ENCODE results near the gene ARFGAP3.
A peak's percentile ranks its signal among the peaks of the same experiment; 100 is the strongest.

Gene ARFGAP3

GRCh38 chr22:42770941-42771647 lies 86.0 kb downstream of the ARFGAP3 start:
- ChIA-PET POLR2A (no interaction called here), CTCF (no interaction called here)
- Histone ChIP-seq H3K4me1 (ENCODE audit: control insufficient read depth, insufficient read depth, low read length) (peaks cover 3% of the 10 kb centered on the region; the same call in 1 of the 2 replicates), H3K4me3 (ENCODE audit: low read depth, low read length) (no peak overlapping the region), H3K9me3 (ENCODE audit: control insufficient read depth, insufficient read depth, low read depth, low read length) (no peaks in the 10 kb centered on the region), H3K36me3 (ENCODE audit: control insufficient read depth in 2 of 2, insufficient read depth in 1 of 2, low read length in 2 of 2) (no peaks in the 10 kb centered on the region), H3K27ac (ENCODE audit: extremely low read depth, low read depth, low read length) (no peak overlapping the region)
- TF ChIP-seq ZSCAN30 (tag by site-specific recombination; IDR thresholded peaks at IDR 0.05) (no peak), ZNF692 (tag by site-specific recombination; IDR thresholded peaks at IDR 0.05) (0 out of 2 replicates have a peak, but pooled peaks have one; percentile 20), ZIC2 (tag by site-specific recombination; IDR thresholded peaks at IDR 0.05) (no peak), ZNF121 (tag by site-specific recombination; IDR thresholded peaks at IDR 0.05) (no peak), INSM2 (tag by site-specific recombination; IDR thresholded peaks at IDR 0.05) (no peak), ZNF701 (tag by site-specific recombination; IDR thresholded peaks at IDR 0.05) (no peak), ZFP69B (tag by site-specific recombination; IDR thresholded peaks at IDR 0.05) (peak; percentile 70), ZNF416 (tag by site-specific recombination; IDR thresholded peaks at IDR 0.05) (no peak), SCRT2 (tag by site-specific recombination; IDR thresholded peaks at IDR 0.05) (peak; percentile 74), ZNF654 (tag by site-specific recombination; IDR thresholded peaks at IDR 0.05; ENCODE audit: low read depth) (no peak), KLF16 (tag by site-specific recombination; IDR thresholded peaks at IDR 0.05) (no peak)

GRCh38 chr22:42770448-42770726 lies 86.7 kb downstream of the ARFGAP3 start:
- H3K4me1 ChIP-seq (ENCODE audit: control insufficient read depth, insufficient read depth, low read length), result peaks cover 3% of the 10 kb centered on the region; the same call in 1 of the 2 replicates
- no peak overlapping the region for H3K27ac ChIP-seq (ENCODE audit: extremely low read depth, low read depth, low read length)
- no peaks in the 10 kb centered on the region for H3K9me3 ChIP-seq (ENCODE audit: control insufficient read depth, insufficient read depth, low read depth, low read length)
- CTCF ChIA-PET, result interaction anchor here (0.6 to 1.0 kb wide), 3 partner anchors 11 to 458 kb away, joined by 3 read pairs; no protein-coding TSS in a partner anchor
- H3K36me3 ChIP-seq (ENCODE audit: control insufficient read depth in 2 of 2, insufficient read depth in 1 of 2, low read length in 2 of 2), result no peaks in the 10 kb centered on the region
- POLR2A ChIA-PET, result no interaction called here
- TF ChIP-seq ZNF23 (tag by site-specific recombination; IDR thresholded peaks at IDR 0.05; ENCODE audit: borderline replicate concordance), result no peak
- no peak for TF ChIP-seq ZNF37A (tag by site-specific recombination; IDR thresholded peaks at IDR 0.05)
- TF ChIP-seq ZNF121 (tag by site-specific recombination; IDR thresholded peaks at IDR 0.05), result peak; percentile 82; the same call in 1 of the 2 replicates
- TF ChIP-seq ZNF777 (tag by site-specific recombination; IDR thresholded peaks at IDR 0.05; ENCODE audit: borderline replicate concordance), result no peak
- TF ChIP-seq KLF16 (tag by site-specific recombination; IDR thresholded peaks at IDR 0.05), result no peak
- TF ChIP-seq ATF2 (tag by site-specific recombination; IDR thresholded peaks at IDR 0.05; ENCODE audit: low read depth), result no peak
- TF ChIP-seq SALL2 (tag by site-specific recombination; IDR thresholded peaks at IDR 0.05; ENCODE audit: borderline replicate concordance), result no peak
- no peak overlapping the region for H3K4me3 ChIP-seq (ENCODE audit: low read depth, low read length)
